Subcutaneous adipose tissue (tissue), 4 donors: ENCODE measurements around the gene IQSEC1. TPM values are rescaled to one million over a fixed set of nuclear protein-coding genes. Genes with fewer than 3 reads are reported as not detected.

Source experiments
- total RNA-seq, 4 donors: library from RNA; depleted of rRNA; stranded (reverse); fragments of >200 nt; gene quantifications; one replicate each; pipeline ENCODE4 v1.1.0, GENCODE V29; 2016
- TF ChIP-seq, protein P1 (sequence below): fragments of 450-650 bp; IDR thresholded peaks from one replicate; pipeline ENCODE4 v1.5.1; 2016; ENCODE audit warnings: low read depth, mild to moderate bottlenecking, control low read depth, antibody characterized with exemption, moderate library complexity

Gene IQSEC1
- total RNA-seq, 4 donors from 2014 or later = 44.3 to 99.1 (median 51.8) TPM

DNA sequence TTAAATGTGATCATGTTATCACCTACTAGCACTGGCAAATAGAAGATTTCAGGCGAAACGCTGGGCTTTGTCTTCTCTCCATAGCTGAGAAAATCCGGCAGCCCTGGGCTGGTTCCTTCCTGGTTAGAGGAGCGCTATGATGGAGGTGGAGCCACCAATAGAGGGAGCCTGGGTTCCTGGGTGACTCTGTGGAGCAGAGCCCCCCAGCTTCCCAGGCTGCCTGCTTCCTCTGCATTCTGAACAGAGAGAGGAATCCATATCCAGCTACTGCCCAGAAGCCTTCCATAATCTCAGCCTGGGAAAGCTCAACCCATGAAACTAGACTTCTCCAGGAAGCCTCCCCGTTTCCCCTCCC lies 32.6 kb upstream of the IQSEC1 start:
- TF ChIP-seq, protein P1, sequence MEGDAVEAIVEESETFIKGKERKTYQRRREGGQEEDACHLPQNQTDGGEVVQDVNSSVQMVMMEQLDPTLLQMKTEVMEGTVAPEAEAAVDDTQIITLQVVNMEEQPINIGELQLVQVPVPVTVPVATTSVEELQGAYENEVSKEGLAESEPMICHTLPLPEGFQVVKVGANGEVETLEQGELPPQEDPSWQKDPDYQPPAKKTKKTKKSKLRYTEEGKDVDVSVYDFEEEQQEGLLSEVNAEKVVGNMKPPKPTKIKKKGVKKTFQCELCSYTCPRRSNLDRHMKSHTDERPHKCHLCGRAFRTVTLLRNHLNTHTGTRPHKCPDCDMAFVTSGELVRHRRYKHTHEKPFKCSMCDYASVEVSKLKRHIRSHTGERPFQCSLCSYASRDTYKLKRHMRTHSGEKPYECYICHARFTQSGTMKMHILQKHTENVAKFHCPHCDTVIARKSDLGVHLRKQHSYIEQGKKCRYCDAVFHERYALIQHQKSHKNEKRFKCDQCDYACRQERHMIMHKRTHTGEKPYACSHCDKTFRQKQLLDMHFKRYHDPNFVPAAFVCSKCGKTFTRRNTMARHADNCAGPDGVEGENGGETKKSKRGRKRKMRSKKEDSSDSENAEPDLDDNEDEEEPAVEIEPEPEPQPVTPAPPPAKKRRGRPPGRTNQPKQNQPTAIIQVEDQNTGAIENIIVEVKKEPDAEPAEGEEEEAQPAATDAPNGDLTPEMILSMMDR = no peak

GRCh38 chr3:13105181-13105895 lies 32.1 kb upstream of the IQSEC1 start:
- TF ChIP-seq, protein P1 = no peak

- TF ChIP-seq, protein P1 = no peak
These were observed 31.3 kb upstream of the IQSEC1 start for GRCh38 chr3:13104511-13104910.

- TF ChIP-seq, protein P1 = no peak
These were observed 30.3 kb upstream of the IQSEC1 start for GRCh38 chr3:13103416-13104058.

DNA sequence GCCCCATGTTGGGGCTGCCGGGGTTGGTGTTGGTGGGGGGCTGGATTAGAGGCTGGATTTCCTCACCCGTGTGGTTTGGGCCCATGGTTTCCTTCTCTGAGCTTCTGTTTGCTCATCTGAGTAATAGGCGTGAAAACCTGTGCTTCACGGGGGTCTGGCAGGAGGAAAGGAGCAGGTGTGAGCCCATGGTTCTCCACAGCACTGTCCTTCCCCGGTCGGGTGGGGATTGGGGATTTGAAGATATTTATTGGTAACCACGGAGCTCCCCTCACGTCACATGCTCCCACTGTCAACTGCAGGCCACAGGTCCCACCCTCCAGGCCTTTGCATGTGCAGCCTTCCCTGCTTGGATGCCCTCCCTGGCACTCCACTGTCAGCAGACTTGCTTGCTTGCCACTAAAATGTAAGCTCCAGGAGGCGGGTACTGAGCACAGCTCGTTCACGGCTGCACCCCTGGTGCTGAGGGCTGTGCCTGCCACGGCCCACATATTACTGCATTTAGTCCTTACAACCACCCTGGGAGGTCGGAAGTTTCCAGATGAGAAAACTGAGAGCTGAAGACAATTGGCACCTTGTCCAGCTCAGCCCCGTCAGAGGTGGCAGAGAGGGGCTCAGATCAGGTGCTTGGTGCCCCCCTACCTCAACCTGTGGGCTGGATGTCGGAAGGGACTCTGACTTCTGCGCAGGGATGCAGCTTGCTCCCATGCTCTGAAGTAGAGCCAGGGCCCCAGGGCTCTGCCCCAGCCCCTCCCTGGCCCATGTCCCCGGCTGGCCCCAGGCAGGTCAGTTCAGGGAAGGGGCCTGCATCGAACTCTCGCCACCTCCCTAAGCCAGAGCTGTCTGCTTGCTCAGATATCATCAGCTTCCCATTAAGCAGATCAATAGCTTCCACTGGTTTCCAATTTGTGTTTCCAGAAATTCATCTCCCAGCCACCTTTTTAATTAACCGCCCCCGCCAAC lies 29.4 kb upstream of the IQSEC1 start:
- TF ChIP-seq, protein P1 = no peak

- TF ChIP-seq, protein P1 = no peak
These were observed 26.5 kb upstream of the IQSEC1 start for GRCh38 chr3:13099707-13100106.
